Osteoblast (primary cell): Measurements from ENCODE around the gene PARP4. TPM values are rescaled to one million over a fixed set of nuclear protein-coding genes. Genes with fewer than 3 reads are reported as not detected.
A peak's percentile ranks its signal among the peaks of the same experiment; 100 is the strongest.
"Not testable (repeated sequence)": the region's sequence is repeated elsewhere in the genome, so short reads cannot be mapped to it uniquely, and the experiment has no call there.

Experiments used
- DNase-seq: peaks from one replicate; pipeline ENCODE4 v3.0.0; 2011; ENCODE audit warnings: low spot score, mixed read lengths; ENCODE audit not compliant: insufficient read length; ENCODE audit errors: missing footprints
- H2AFZ ChIP-seq: 2 replicates; pipeline ENCODE4 v1.6.0; 2011; ENCODE audit warnings: mild to moderate bottlenecking, low read length
- H3K27ac ChIP-seq: 2 replicates; pipeline ENCODE4 v1.5.1; 2011; ENCODE audit warnings: mild to moderate bottlenecking, low read depth, low read length, moderate library complexity
- H3K27me3 ChIP-seq: 2 replicates; pipeline ENCODE4 v1.6.0; 2012; ENCODE audit warnings: mild to moderate bottlenecking, control low read depth, inconsistent platforms, low read length, moderate library complexity; ENCODE audit not compliant: insufficient read depth
- H3K36me3 ChIP-seq: 2 replicates; pipeline ENCODE4 v1.5.1; 2011; ENCODE audit warnings: mild to moderate bottlenecking, low read length, control low read depth, moderate library complexity; ENCODE audit not compliant: insufficient read depth
- H3K4me1 ChIP-seq: 2 replicates; pipeline ENCODE4 v1.5.1; 2011; ENCODE audit warnings: mild to moderate bottlenecking, low read length, control low read depth, moderate library complexity; ENCODE audit not compliant: insufficient read depth
- H3K4me2 ChIP-seq: 2 replicates; pipeline ENCODE4 v1.6.0; 2011; ENCODE audit warnings: mild to moderate bottlenecking, low read length; ENCODE audit not compliant: insufficient read depth
- H3K4me3 ChIP-seq: fragments of 200-600 bp; sonication (generic); 3 replicates; pipeline ENCODE4 v1.5.1; 2012; ENCODE audit warnings: mild to moderate bottlenecking, low read length, inconsistent platforms; ENCODE audit not compliant: insufficient read depth
- H3K79me2 ChIP-seq: 2 replicates; pipeline ENCODE4 v1.6.0; 2012; ENCODE audit warnings: mild to moderate bottlenecking, low read length, control low read depth, inconsistent platforms; ENCODE audit not compliant: insufficient read depth
- H3K9me3 ChIP-seq: 2 replicates; pipeline ENCODE4 v1.5.1; 2011; ENCODE audit warnings: low read depth, low read length, control low read depth
- H4K20me1 ChIP-seq: 2 replicates; pipeline ENCODE4 v1.6.0; 2012; ENCODE audit warnings: mild to moderate bottlenecking, low read length, control low read depth; ENCODE audit not compliant: insufficient read depth
- CTCF ChIP-seq: IDR thresholded peaks from 2 replicates; pipeline ENCODE4 v1.5.1; 2011; ENCODE audit warnings: mild to moderate bottlenecking, low read depth, low read length, moderate library complexity; ENCODE audit errors: extremely low read depth
- total RNA-seq: library from RNA; depleted of rRNA; stranded (reverse); fragments of >200 nt; gene quantifications from 2 replicates; pipeline ENCODE4 v1.2.3, GENCODE V29; 2012

PARP4 gene
- total RNA-seq = 63.0 and 64.5 TPM in 2 replicates

GRCh38 chr13:24512197-24512907 lies at the start of gene PARP4:
Gene PARP4, minus strand, starts transcription at chr13:24512778. Its CDS starts 9,002 bp downstream, at chr13:24503776.
- Histone ChIP-seq H3K4me2 (peak within 1 kb of the TSS; percentile 82), H3K4me3 (peak within 1 kb of the TSS; percentile 93), H3K9me3 (no peaks in the 10 kb centered on the region), H3K4me1 (peaks cover 16% of the 10 kb centered on the region), H3K27me3 (no peaks in the 10 kb centered on the region), H3K79me2 (peaks cover 39% of the 10 kb centered on the region), H3K27ac (peak within 1 kb of the TSS; percentile 92), H2AFZ (peak within 1 kb of the TSS; percentile 93), H3K36me3 (no peaks in the 10 kb centered on the region), H4K20me1 (peaks cover 9% of the 10 kb centered on the region)
- no peak for TF ChIP-seq CTCF
- peak; percentile 94 for DNase-seq

GRCh38 chr13:24560579-24561187 lies 48.1 kb upstream of the PARP4 start:
- not testable (repeated sequence) for H3K4me2 ChIP-seq, H3K9me3 ChIP-seq, H4K20me1 ChIP-seq, H2AFZ ChIP-seq, H3K27me3 ChIP-seq, H3K36me3 ChIP-seq, H3K4me1 ChIP-seq, DNase-seq, H3K27ac ChIP-seq, H3K4me3 ChIP-seq, H3K79me2 ChIP-seq

DNA sequence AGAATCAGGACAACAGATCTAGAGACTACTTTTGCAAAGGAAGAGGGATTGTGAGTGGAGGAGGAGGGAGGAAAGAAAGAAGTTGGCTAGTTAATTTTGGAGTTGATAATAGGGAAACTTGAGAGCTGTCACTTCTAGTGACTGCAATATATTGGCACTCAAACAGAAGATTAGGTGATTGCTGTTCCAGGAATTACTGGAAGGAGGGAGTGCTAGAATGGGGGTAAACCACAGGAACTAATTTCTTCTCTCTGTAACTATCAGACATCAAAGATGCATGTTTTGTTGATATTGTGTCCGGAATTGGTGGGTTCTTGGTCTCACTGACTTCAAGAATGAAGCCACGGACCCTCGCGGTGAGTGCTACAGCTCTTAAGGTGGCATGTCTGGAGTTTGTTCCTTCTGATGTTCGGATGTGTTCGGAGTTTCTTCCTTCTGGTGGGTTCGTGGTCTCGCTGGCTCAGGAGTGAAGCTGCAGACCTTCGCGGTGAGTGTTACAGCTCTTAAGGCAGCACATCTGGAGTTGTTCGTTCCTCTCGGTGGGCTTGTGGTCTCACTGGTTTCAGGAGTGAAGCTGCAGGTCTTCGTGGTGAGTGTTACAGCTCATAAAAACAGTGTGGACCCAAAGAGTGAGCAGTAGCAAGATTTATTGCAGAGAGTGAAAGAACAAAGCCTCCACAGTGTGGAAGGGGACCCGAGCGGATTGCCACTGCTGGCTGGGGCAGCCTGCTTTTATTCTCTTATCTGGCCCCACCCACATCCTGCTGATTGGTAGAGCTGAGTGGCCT lies 47.0 kb upstream of the PARP4 start:
- H3K4me2 ChIP-seq, H3K4me1 ChIP-seq, H4K20me1 ChIP-seq, DNase-seq, H3K9me3 ChIP-seq, H3K36me3 ChIP-seq, H3K4me3 ChIP-seq, H3K27ac ChIP-seq, H2AFZ ChIP-seq, H3K79me2 ChIP-seq, H3K27me3 ChIP-seq: not testable (repeated sequence)

GRCh38 chr13:24557081-24557480 lies 44.5 kb upstream of the PARP4 start:
- Histone ChIP-seq H3K4me1 (no peaks in the 10 kb centered on the region), H3K27me3 (peaks cover 7% of the 10 kb centered on the region), H4K20me1 (no peaks in the 10 kb centered on the region), H3K27ac (no peak overlapping the region), H3K4me3 (no peak overlapping the region), H3K79me2 (no peaks in the 10 kb centered on the region), H3K9me3 (no peaks in the 10 kb centered on the region), H2AFZ (no peak overlapping the region), H3K4me2 (no peak overlapping the region), H3K36me3 (no peaks in the 10 kb centered on the region)
- TF ChIP-seq CTCF = no peak
- DNase-seq = no peak

GRCh38 chr13:24553892-24554291 lies 41.3 kb upstream of the PARP4 start:
- H3K79me2 ChIP-seq, H2AFZ ChIP-seq, H3K27me3 ChIP-seq, H3K4me2 ChIP-seq, H4K20me1 ChIP-seq, H3K36me3 ChIP-seq, H3K4me1 ChIP-seq, H3K27ac ChIP-seq, H3K4me3 ChIP-seq, DNase-seq, H3K9me3 ChIP-seq: not testable (repeated sequence)

DNA sequence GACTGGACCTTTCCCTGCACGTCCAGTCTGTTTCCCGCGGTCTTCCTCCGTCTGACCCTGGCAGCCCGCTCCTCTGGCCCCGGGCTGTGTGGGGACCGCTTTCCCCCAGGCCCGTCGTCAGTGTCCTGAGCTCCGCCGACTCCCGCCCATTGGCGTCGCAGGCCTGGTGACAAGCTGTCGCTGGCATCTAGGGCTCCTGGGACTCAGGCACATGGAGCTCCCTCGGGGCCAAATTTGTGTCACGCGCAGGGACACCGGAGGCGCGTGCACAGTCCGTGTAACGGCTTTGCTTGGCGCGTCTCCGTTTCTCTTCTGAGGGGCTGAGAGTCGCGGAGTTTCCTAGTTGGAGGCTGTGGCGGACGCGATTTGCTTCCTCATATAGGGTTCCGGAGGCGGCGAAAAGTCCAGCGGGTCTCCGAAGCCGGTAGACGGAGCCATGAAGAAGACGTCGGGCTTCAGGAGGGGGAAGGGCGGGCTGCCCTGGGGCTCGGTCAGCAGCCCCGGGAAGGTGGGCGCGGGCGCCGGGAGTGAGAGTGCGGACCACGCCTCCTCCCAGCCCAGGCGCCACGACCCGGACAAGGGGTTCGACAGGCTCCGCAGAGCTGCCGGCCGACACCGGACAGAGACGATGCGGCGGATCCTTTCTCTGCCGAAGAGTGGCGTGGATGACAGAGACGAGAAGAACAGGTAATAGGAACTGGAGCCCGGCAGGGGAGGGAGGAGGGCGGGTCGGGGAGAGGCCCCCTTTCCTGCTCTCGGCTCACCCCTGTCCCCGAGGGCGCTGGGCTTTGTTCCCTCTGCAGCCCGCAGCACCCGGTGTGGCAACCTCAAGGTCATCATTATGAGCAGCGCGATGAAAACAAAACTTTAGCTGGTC lies 29.1 kb upstream of the PARP4 start:
- Histone ChIP-seq H2AFZ (peak overlapping the region; percentile 72), H3K4me3 (peak overlapping the region; percentile 58), H3K27me3 (peaks cover 22% of the 10 kb centered on the region), H3K4me2 (peak overlapping the region; percentile 67)
- not testable (repeated sequence) for H3K9me3 ChIP-seq, H4K20me1 ChIP-seq, H3K4me1 ChIP-seq, H3K27ac ChIP-seq, H3K36me3 ChIP-seq, H3K79me2 ChIP-seq, DNase-seq
